Suprapubic skin (tissue), 4 donors: ENCODE measurements around the gene MDM4. TPM values are rescaled to one million over a fixed set of nuclear protein-coding genes. Genes with fewer than 3 reads are reported as not detected.
"Not testable (repeated sequence)": the region's sequence is repeated elsewhere in the genome, so short reads cannot be mapped to it uniquely, and the experiment has no call there.

Experiments
- DNase-seq, 2 donors: peaks; one replicate each; pipeline ENCODE4 v3.0.0-alpha.2; 2019; ENCODE audit warnings: low spot score in 2 of 2
- H3K27ac ChIP-seq: fragments of 200-600 bp; sonication (generic); one replicate; pipeline ENCODE4 v1.5.1; 2019
- H3K27me3 ChIP-seq: fragments of 200-600 bp; sonication (generic); one replicate; pipeline ENCODE4 v1.5.1; 2019
- H3K36me3 ChIP-seq: fragments of 200-600 bp; sonication (generic); one replicate; pipeline ENCODE4 v1.5.1; 2019
- H3K4me1 ChIP-seq: fragments of 200-600 bp; sonication (generic); one replicate; pipeline ENCODE4 v1.5.1; 2019
- H3K4me3 ChIP-seq: fragments of 200-600 bp; sonication (generic); one replicate; pipeline ENCODE4 v1.5.1; 2019; ENCODE audit warnings: mild to moderate bottlenecking
- H3K9me3 ChIP-seq: fragments of 200-600 bp; sonication (generic); one replicate; pipeline ENCODE4 v1.5.1; 2019
- CTCF ChIP-seq, 2 donors: fragments of 200-600 bp in 1 of 2; fragments of 450-650 bp in 1 of 2; sonication (generic) in 1 of 2; IDR thresholded peaks; one replicate each; pipeline ENCODE4 v1.5.1; 2016 to 2019; ENCODE audit warnings: antibody characterized with exemption in 2 of 2, mild to moderate bottlenecking in 1 of 2, moderate library complexity in 1 of 2
- EP300 ChIP-seq: sonication (generic); formaldehyde crosslinking; IDR thresholded peaks from one replicate; pipeline ENCODE4 v1.6.1; 2017; ENCODE audit warnings: antibody characterized with exemption
- POLR2A ChIP-seq, 2 donors: fragments of 450-650 bp; IDR thresholded peaks; one replicate each; pipeline ENCODE4 v1.6.1; 2017; ENCODE audit warnings: antibody characterized with exemption in 2 of 2, mild to moderate bottlenecking in 2 of 2, moderate library complexity in 2 of 2
- POLR2AphosphoS5 ChIP-seq, 3 donors: sonication (generic); formaldehyde crosslinking; IDR thresholded peaks; one replicate each; pipeline ENCODE4 v1.6.1; 2017; ENCODE audit warnings: antibody characterized with exemption in 3 of 3
- WGBS: methylation state at CpG from one replicate; pipeline ENCODE4 v1.1.5; 2018; 5-methylcytosine and 5-hydroxymethylcytosine counted together
- total RNA-seq, 4 donors: library from RNA; depleted of rRNA; stranded (reverse); fragments of >200 nt; gene quantifications; one replicate each; pipeline ENCODE4 v1.1.0, GENCODE V29; 2016

MDM4 gene
- total RNA-seq, 4 donors from 2014 or later: 49.1 to 222 (median 63.2) TPM

- H3K27ac ChIP-seq: no peak overlapping the region
- no peaks in the 10 kb centered on the region for H3K27me3 ChIP-seq
- no peaks in the 10 kb centered on the region for H3K9me3 ChIP-seq
- TF ChIP-seq POLR2AphosphoS5 (IDR thresholded peaks at IDR 0.05) (no peak), EP300 (no peak), POLR2A (IDR thresholded peaks at IDR 0.05) (no peak), CTCF (IDR thresholded peaks at IDR 0.05) (no peak)
- WGBS: 83% methylated on average over 5 of the region's 5 CpGs
- H3K4me1 ChIP-seq: peaks cover 9% of the 10 kb centered on the region
- DNase-seq: no peak
- no peak overlapping the region for H3K4me3 ChIP-seq
- H3K36me3 ChIP-seq: peaks cover 9% of the 10 kb centered on the region
Observed at GRCh38 chr1:204567071-204567470, 50.9 kb downstream of the MDM4 start.

- DNase-seq: no peak
- H3K27me3 ChIP-seq: no peaks in the 10 kb centered on the region
- TF ChIP-seq CTCF (IDR thresholded peaks at IDR 0.05): no peak
- no peak for TF ChIP-seq POLR2A (IDR thresholded peaks at IDR 0.05)
- TF ChIP-seq POLR2AphosphoS5 (IDR thresholded peaks at IDR 0.05): no peak
- no peak for TF ChIP-seq EP300
- WGBS: 76% methylated on average over 4 of the region's 9 CpGs
- peaks cover 13% of the 10 kb centered on the region for H3K4me1 ChIP-seq
- no peaks in the 10 kb centered on the region for H3K9me3 ChIP-seq
- H3K27ac ChIP-seq: no peak overlapping the region
- H3K36me3 ChIP-seq: peaks cover 3% of the 10 kb centered on the region
- H3K4me3 ChIP-seq: no peak overlapping the region
Observed at GRCh38 chr1:204568576-204569315, 52.5 kb downstream of the MDM4 start.

- 69% methylated on average over 5 of the region's 5 CpGs for WGBS
- Histone ChIP-seq H3K36me3 (peaks cover 3% of the 10 kb centered on the region), H3K4me3 (no peak overlapping the region), H3K9me3 (no peaks in the 10 kb centered on the region), H3K27me3 (no peaks in the 10 kb centered on the region), H3K27ac (no peak overlapping the region), H3K4me1 (peaks cover 13% of the 10 kb centered on the region)
- TF ChIP-seq POLR2A (IDR thresholded peaks at IDR 0.05): no peak
- no peak for TF ChIP-seq CTCF (IDR thresholded peaks at IDR 0.05)
- TF ChIP-seq EP300: no peak
- TF ChIP-seq POLR2AphosphoS5 (IDR thresholded peaks at IDR 0.05): no peak
- no peak for DNase-seq
Observed at GRCh38 chr1:204569478-204569877, 53.3 kb downstream of the MDM4 start.

GRCh38 chr1:204570021-204570420 lies 53.8 kb downstream of the MDM4 start:
- H3K27ac ChIP-seq, DNase-seq, H3K36me3 ChIP-seq, H3K27me3 ChIP-seq, H3K9me3 ChIP-seq, H3K4me3 ChIP-seq: not testable (repeated sequence)
- 71% methylated on average over 3 of the region's 3 CpGs for WGBS
- peaks cover 14% of the 10 kb centered on the region for H3K4me1 ChIP-seq

- Histone ChIP-seq H3K27ac (no peak overlapping the region), H3K27me3 (no peaks in the 10 kb centered on the region), H3K4me1 (peaks cover 15% of the 10 kb centered on the region), H3K36me3 (peaks cover 3% of the 10 kb centered on the region), H3K4me3 (no peak overlapping the region), H3K9me3 (no peaks in the 10 kb centered on the region)
- TF ChIP-seq POLR2A (IDR thresholded peaks at IDR 0.05) (no peak), EP300 (no peak), CTCF (IDR thresholded peaks at IDR 0.05) (no peak), POLR2AphosphoS5 (IDR thresholded peaks at IDR 0.05) (no peak)
- 95% methylated on average over 2 of the region's 2 CpGs for WGBS
- no peak for DNase-seq
Observed at GRCh38 chr1:204571128-204571527, 54.9 kb downstream of the MDM4 start.

- 90% methylated on average over 4 of the region's 4 CpGs for WGBS
- H3K27me3 ChIP-seq: no peaks in the 10 kb centered on the region
- no peak for DNase-seq
Observed at GRCh38 chr1:204571631-204572030, 55.4 kb downstream of the MDM4 start.

More at GRCh38 chr1:204571631-204572030, 55.4 kb downstream of the MDM4 start:
- peaks cover 15% of the 10 kb centered on the region for H3K4me1 ChIP-seq
- H3K9me3 ChIP-seq: no peaks in the 10 kb centered on the region
- H3K27ac ChIP-seq: no peak overlapping the region
- TF ChIP-seq EP300: no peak
- TF ChIP-seq POLR2AphosphoS5 (IDR thresholded peaks at IDR 0.05): no peak
- no peak for TF ChIP-seq CTCF (IDR thresholded peaks at IDR 0.05)
- TF ChIP-seq POLR2A (IDR thresholded peaks at IDR 0.05): no peak
- no peak overlapping the region for H3K4me3 ChIP-seq
- peaks cover 3% of the 10 kb centered on the region for H3K36me3 ChIP-seq
